Neuron (in vitro differentiated cells): ENCODE measurements around the gene GLS.
"Not testable (repeated sequence)": the region's sequence is repeated elsewhere in the genome, so short reads cannot be mapped to it uniquely, and the experiment has no call there.

Source experiments
- H2AFZ ChIP-seq: one replicate; pipeline ENCODE4 v1.6.1; 2013; ENCODE audit warnings: low read depth, mild to moderate bottlenecking, inconsistent platforms, low read length, moderate library complexity
- H3K27me3 ChIP-seq: one replicate; pipeline ENCODE4 v1.6.1; 2013; ENCODE audit warnings: low read length; ENCODE audit not compliant: insufficient read depth
- H3K36me3 ChIP-seq: one replicate; pipeline ENCODE4 v1.6.1; 2013; ENCODE audit warnings: low read length; ENCODE audit not compliant: insufficient read depth
- H3K4me1 ChIP-seq: one replicate; pipeline ENCODE4 v1.6.1; 2013; ENCODE audit warnings: low read length; ENCODE audit not compliant: insufficient read depth
- H3K4me3 ChIP-seq: 2 replicates; pipeline ENCODE4 v1.5.1; 2013; ENCODE audit warnings: mild to moderate bottlenecking, low read length, moderate library complexity
- H3K9me3 ChIP-seq: one replicate; pipeline ENCODE4 v1.6.1; 2013; ENCODE audit warnings: low read length

Gene GLS

GRCh38 chr2:190844700-190845401 is 35.8 kb upstream of the GLS start:
- Histone ChIP-seq H3K27me3 (no peaks in the 10 kb centered on the region), H2AFZ (no peak overlapping the region), H3K36me3 (no peaks in the 10 kb centered on the region), H3K9me3 (no peaks in the 10 kb centered on the region), H3K4me1 (no peaks in the 10 kb centered on the region), H3K4me3 (no peak overlapping the region)

GRCh38 chr2:190846746-190847145 is 33.9 kb upstream of the GLS start:
- Histone ChIP-seq H3K9me3 (no peaks in the 10 kb centered on the region), H2AFZ (no peak overlapping the region), H3K4me3 (no peak overlapping the region), H3K27me3 (no peaks in the 10 kb centered on the region), H3K4me1 (no peaks in the 10 kb centered on the region), H3K36me3 (no peaks in the 10 kb centered on the region)

GRCh38 chr2:190847504-190848081 is 33.0 kb upstream of the GLS start:
- no peak overlapping the region for H3K4me3 ChIP-seq
- H3K36me3 ChIP-seq, result no peaks in the 10 kb centered on the region
- no peak overlapping the region for H2AFZ ChIP-seq
- H3K9me3 ChIP-seq, result no peaks in the 10 kb centered on the region
- H3K27me3 ChIP-seq, result no peaks in the 10 kb centered on the region
- H3K4me1 ChIP-seq, result no peaks in the 10 kb centered on the region

DNA sequence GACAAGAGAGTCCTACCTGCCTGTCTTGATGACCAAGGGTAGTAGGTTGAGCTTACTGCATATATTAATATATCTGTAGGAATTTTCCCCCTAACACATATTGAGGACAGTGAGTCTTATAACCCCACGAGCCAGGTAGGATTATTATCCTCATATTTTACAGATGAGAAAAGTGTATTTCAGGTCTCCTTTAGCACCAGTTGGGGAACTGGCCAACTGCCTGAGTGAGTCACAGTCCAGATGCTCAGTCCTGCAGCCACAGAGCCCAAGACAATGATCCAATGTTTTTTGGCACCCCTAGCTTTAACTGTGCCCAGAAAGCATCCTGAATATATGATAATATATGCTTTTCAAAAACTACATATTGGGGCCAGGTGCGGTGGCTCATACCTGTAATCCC is 30.8 kb upstream of the GLS start:
- H3K36me3 ChIP-seq, result no peaks in the 10 kb centered on the region
- H2AFZ ChIP-seq, result no peak overlapping the region
- H3K4me3 ChIP-seq, result no peak overlapping the region
- H3K9me3 ChIP-seq, result no peaks in the 10 kb centered on the region
- no peaks in the 10 kb centered on the region for H3K4me1 ChIP-seq
- H3K27me3 ChIP-seq, result no peaks in the 10 kb centered on the region

DNA sequence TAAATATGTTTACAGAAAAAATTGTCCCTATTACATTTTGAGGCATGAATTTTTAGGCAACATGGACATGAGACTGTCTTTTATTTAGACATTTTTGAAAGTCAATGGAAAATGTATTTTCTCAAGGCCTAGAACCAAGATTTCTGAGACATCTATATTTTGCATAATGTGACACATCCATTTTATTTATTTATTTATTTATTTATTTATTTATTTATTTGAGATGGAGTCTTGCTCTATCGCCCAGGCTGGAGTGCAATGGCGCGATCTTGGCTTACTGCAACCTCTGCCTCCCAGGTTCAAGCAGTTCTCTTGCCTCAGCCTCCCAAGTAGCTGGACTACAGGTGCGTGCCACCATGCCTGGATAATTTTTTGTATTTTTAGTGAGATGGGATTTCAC is 27.6 kb upstream of the GLS start:
- not testable (repeated sequence) for H2AFZ ChIP-seq, H3K9me3 ChIP-seq, H3K4me3 ChIP-seq, H3K4me1 ChIP-seq, H3K36me3 ChIP-seq, H3K27me3 ChIP-seq

GRCh38 chr2:190853531-190854383 is 26.9 kb upstream of the GLS start:
- Histone ChIP-seq H3K4me3 (no peak overlapping the region), H3K27me3 (no peaks in the 10 kb centered on the region), H3K9me3 (no peaks in the 10 kb centered on the region), H3K36me3 (no peaks in the 10 kb centered on the region), H3K4me1 (no peaks in the 10 kb centered on the region), H2AFZ (no peak overlapping the region)

DNA sequence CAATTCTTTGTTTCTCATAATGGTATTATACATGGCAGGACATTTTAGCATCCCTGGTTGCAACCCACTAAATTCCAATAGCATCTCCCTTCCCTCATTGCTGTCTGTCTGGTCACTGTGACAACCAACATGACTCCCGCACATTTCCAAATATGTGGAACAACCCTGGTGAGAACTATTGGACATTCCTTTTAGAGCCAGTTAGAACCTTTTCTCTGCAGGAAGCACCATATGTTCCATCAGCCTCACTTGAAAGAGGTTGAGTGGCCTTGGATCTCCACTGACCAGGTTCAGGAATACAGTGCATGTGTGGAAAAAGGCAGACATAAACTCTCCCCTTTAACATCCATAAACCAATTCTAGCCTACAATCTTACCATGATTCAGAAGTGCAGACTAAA is 25.9 kb upstream of the GLS start:
- H3K4me1 ChIP-seq, result peaks cover 2% of the 10 kb centered on the region
- H2AFZ ChIP-seq, result no peak overlapping the region
- no peak overlapping the region for H3K4me3 ChIP-seq
- no peaks in the 10 kb centered on the region for H3K36me3 ChIP-seq
- no peaks in the 10 kb centered on the region for H3K27me3 ChIP-seq
- H3K9me3 ChIP-seq, result no peaks in the 10 kb centered on the region

DNA sequence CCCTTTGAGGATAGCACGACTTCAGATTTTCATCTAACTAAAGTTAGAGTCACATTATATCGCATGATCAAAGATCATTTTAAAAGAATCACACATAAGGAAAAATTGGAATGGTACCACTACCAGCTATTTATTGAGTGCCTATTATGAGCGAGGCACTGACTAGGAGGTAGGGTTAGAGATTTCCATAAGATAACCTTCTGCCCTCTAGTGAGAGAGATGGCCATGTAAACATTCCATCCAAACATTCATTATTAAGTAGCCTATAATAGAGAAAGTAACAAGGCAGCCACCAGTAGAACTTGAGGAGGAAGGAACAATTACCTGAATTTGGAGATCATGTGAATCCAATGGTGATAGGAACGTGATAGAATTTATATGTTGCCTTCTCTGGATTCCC is 25.4 kb upstream of the GLS start:
- no peaks in the 10 kb centered on the region for H3K36me3 ChIP-seq
- peaks cover 2% of the 10 kb centered on the region for H3K4me1 ChIP-seq
- no peak overlapping the region for H3K4me3 ChIP-seq
- H3K9me3 ChIP-seq, result no peaks in the 10 kb centered on the region
- H3K27me3 ChIP-seq, result no peaks in the 10 kb centered on the region
- H2AFZ ChIP-seq, result no peak overlapping the region

GRCh38 chr2:190856985-190857384 is 23.6 kb upstream of the GLS start:
- Histone ChIP-seq H3K36me3 (no peaks in the 10 kb centered on the region), H2AFZ (no peak overlapping the region), H3K9me3 (no peaks in the 10 kb centered on the region), H3K4me1 (peaks cover 15% of the 10 kb centered on the region), H3K4me3 (no peak overlapping the region), H3K27me3 (no peaks in the 10 kb centered on the region)

DNA sequence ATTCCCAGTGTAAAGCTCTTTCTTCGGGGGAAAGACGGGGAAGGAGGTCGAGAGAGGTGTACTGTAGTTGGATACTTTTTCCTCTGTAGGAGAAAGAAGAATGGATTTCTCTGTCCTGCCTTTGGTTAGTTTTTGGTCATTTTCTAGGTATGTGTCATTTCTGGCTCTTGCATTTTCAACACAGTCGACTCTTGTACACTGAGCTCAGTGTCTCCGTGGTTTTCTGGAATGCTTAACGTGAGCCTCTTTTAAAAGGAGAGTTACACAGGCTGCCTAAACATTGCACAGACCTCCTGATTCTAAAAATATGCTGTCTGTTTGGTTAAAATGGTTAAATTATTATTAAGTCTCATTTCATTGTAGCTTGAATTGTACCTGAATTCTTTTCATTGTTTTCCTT is 21.8 kb upstream of the GLS start:
- no peak overlapping the region for H2AFZ ChIP-seq
- H3K4me3 ChIP-seq, result no peak overlapping the region
- H3K4me1 ChIP-seq, result peaks cover 15% of the 10 kb centered on the region
- no peaks in the 10 kb centered on the region for H3K9me3 ChIP-seq
- H3K36me3 ChIP-seq, result no peaks in the 10 kb centered on the region
- no peaks in the 10 kb centered on the region for H3K27me3 ChIP-seq

DNA sequence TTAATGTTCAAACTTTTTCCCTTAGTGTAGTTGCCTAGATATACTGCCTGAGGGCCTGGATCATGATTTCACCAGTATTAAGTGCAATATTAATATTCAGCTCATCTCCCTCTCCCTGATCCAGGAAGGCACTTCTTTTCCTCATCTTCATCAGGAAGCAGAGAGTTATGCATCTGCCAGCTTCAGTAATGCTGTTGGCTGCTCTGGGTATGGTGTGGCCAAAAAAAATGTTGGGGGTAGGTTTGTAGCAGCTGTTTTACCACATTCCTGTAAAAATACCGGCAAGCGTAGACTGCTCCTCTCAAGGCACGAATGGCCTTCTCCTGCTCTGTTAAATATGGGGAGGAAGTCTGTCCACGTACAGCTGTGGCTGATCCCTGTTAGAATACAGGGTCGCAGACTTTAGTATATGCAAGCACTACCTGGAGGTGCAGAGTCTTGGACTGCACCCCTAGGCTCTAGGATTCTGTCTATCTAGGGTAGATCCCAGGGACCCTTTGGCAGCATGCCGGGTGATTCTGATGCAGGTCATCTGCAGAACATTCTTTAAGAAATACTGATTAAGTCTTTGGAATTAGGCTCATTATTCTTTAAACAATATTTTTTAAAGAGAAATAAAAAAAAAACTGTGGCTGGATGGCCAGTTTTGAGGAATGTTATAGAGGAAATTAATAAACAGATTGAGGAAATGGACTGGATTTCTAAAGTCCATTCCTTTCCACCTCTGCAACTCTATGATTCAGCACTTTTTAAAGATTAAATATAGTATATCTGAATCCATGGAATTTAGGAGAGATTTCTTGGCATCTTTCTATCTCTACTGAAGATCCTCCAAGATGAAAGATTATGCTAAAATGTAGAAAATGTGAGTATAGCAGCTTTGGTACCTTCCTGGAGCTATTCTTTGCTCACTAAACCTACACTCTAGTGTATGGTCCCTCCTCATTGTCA is 21.0 kb upstream of the GLS start:
- Histone ChIP-seq H3K4me1 (peaks cover 15% of the 10 kb centered on the region), H3K4me3 (no peak overlapping the region), H3K9me3 (no peaks in the 10 kb centered on the region), H3K36me3 (no peaks in the 10 kb centered on the region), H2AFZ (no peak overlapping the region), H3K27me3 (no peaks in the 10 kb centered on the region)

GRCh38 chr2:190860985-190861680 is 19.5 kb upstream of the GLS start:
- Histone ChIP-seq H2AFZ (no peak overlapping the region), H3K4me3 (no peak overlapping the region), H3K4me1 (peaks cover 15% of the 10 kb centered on the region)

More at GRCh38 chr2:190860985-190861680, 19.5 kb upstream of the GLS start:
- H3K9me3 ChIP-seq, result no peaks in the 10 kb centered on the region
- H3K36me3 ChIP-seq, result no peaks in the 10 kb centered on the region
- no peaks in the 10 kb centered on the region for H3K27me3 ChIP-seq
